Measurements from ENCODE around the gene CFAP57. TPM values are rescaled to one million over a fixed set of nuclear protein-coding genes. Genes with fewer than 3 reads are reported as not detected.

The CFAP57 gene
- total and polyA plus RNA-seq, 2 of the 13 experiments (the other 11 are each of a cell fraction or from before 2014, with no cell fraction given) = 0.01 TPM; not detected in 1

GRCh38 chr1:43134640-43135039, 37.5 kb upstream of the CFAP57 start:
- H3K27ac ChIP-seq (ENCODE audit: extremely low read length, insufficient read depth, low read length) = no peak overlapping the region
- FAIRE-seq (no peak), DNase-seq (ENCODE audit: low spot score) (no peak), ATAC-seq (no peak)
- in situ Hi-C loops (cut with HindIII; ENCODE audit: extremely low pct_ligation_motif_present, low pct_unique_long_range_greater_than_20kb) = no loop called here
- intact Hi-C loops (cut with micrococcal nuclease; ENCODE audit: unreplicated experiment) = no loop called here
- H3K9ac ChIP-seq (ENCODE audit: insufficient read depth, low read depth, low read length) = no peak overlapping the region
- no peak overlapping the region for H3K4me3 ChIP-seq (replicated peaks in 1 of 3; ENCODE audit: insufficient read depth in 1 of 3, low read depth in 2 of 3, low read length in 3 of 3)
- H3K9me3 ChIP-seq (ENCODE audit: low read length) = peaks cover 19% of the 10 kb centered on the region; the same call in 1 of the 2 replicates
- no peaks in the 10 kb centered on the region for H3K79me2 ChIP-seq (ENCODE audit: insufficient read depth, low read length)
- BruUV-seq (replicated peaks) = no TSS peak
- H4K20me1 ChIP-seq (ENCODE audit: insufficient read depth, low read length) = no peaks in the 10 kb centered on the region; the same call in 1 of the 2 replicates
- H3K4me1 ChIP-seq (ENCODE audit: insufficient read depth, low read length) = peaks cover 16% of the 10 kb centered on the region
- H3K36me3 ChIP-seq (replicated peaks in 1 of 2; ENCODE audit: control insufficient read depth in 1 of 2, insufficient read depth in 2 of 2, low read length in 2 of 2) = no peaks in the 10 kb centered on the region
- H3K4me2 ChIP-seq (ENCODE audit: low read depth, low read length) = no peak overlapping the region
- TF ChIP-seq ZNF614 (CRISPR knock-in tag; IDR thresholded peaks at IDR 0.05; ENCODE audit: borderline replicate concordance) (peak; percentile 99), XRCC5 (optimal IDR thresholded peaks at IDR 0.05; ENCODE audit: low read length) (no peak), TSC22D2 (CRISPR knock-in tag; IDR thresholded peaks at IDR 0.05; ENCODE audit: borderline replicate concordance) (no peak), MYPOP (CRISPR knock-in tag; IDR thresholded peaks at IDR 0.05) (no peak)
- H3K27me3 ChIP-seq (ENCODE audit: control insufficient read depth in 1 of 2, insufficient read depth in 2 of 2, low read length in 2 of 2) = no peaks in the 10 kb centered on the region
- H2AFZ ChIP-seq (ENCODE audit: low read length) = no peak overlapping the region
- POLR2A ChIA-PET = no interaction called here
- CTCF ChIA-PET (ENCODE audit: low intra/inter-chr PET ratio, low total read pairs) = no interaction called here

DNA sequence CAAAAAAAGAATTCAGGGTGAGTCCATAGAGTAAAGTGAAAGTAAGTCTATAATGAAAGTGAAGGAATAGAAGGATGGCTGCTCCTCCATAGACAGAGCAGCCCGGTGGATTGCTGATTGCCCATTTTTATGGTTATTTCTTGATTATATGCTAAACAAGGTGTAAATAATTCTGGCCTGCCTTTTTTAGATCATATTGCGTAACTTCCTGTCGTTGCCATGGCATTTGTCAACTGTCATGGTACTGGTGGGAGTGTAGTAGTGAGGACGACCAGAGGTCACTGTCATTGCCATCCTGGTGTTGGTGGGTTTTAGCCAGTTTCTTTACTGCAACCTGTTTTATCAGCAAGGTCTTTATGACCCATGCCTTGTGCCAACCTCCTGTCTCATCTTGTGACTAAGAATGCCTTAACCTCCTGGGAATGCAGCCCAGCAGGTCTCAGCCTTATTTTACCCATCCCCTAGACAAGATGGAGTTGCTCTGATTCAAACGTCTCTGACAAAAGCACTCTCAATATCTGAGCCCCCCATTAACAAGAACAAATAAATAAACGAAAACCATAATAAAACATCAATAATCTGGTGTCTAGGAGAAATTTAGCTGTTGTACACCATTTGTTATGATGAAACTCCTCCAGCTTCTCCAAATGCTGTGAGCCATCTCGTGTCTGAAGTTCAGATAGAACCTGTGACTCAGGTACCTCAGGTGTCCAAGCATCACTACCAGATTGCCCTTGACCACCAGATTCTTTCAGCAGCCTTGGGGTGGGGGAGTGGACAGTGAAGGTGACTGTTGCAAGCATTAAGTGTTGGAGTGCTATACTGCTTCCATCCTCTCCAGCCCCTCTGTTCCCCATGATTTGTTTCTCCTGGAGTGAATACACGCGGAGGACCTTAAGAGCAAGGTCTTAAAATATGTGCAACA, 36.0 kb upstream of the CFAP57 start:
- no peak overlapping the region for H3K4me3 ChIP-seq (replicated peaks in 1 of 3; ENCODE audit: insufficient read depth in 1 of 3, low read depth in 2 of 3, low read length in 3 of 3)
- ChIA-PET CTCF (ENCODE audit: low intra/inter-chr PET ratio, low total read pairs) (no interaction called here), POLR2A (no interaction called here)
- no peaks in the 10 kb centered on the region for H3K27me3 ChIP-seq (ENCODE audit: control insufficient read depth in 1 of 2, insufficient read depth in 2 of 2, low read length in 2 of 2)
- H3K4me1 ChIP-seq (ENCODE audit: insufficient read depth, low read length) = peaks cover 16% of the 10 kb centered on the region
- no peaks in the 10 kb centered on the region; the same call in 1 of the 2 replicates for H4K20me1 ChIP-seq (ENCODE audit: insufficient read depth, low read length)
- FAIRE-seq (no peak), ATAC-seq (no peak), DNase-seq (ENCODE audit: low spot score) (no peak)
- no peak overlapping the region for H3K4me2 ChIP-seq (ENCODE audit: low read depth, low read length)
- H3K9ac ChIP-seq (ENCODE audit: insufficient read depth, low read depth, low read length) = no peak overlapping the region
- H2AFZ ChIP-seq (ENCODE audit: low read length) = no peak overlapping the region
- peaks cover 24% of the 10 kb centered on the region for H3K9me3 ChIP-seq (ENCODE audit: low read length)
- no peaks in the 10 kb centered on the region for H3K36me3 ChIP-seq (replicated peaks in 1 of 2; ENCODE audit: control insufficient read depth in 1 of 2, insufficient read depth in 2 of 2, low read length in 2 of 2)
- BruUV-seq (replicated peaks) = no TSS peak
- 83% methylated on average over 9 of the region's 9 CpGs for WGBS (ENCODE audit: low lambda C conversion rate)
- in situ Hi-C loops (cut with HindIII; ENCODE audit: extremely low pct_ligation_motif_present, low pct_unique_long_range_greater_than_20kb) (no loop called here), intact Hi-C loops (cut with micrococcal nuclease; ENCODE audit: unreplicated experiment) (no loop called here)
- TF ChIP-seq ZBTB39 (CRISPR knock-in tag; IDR thresholded peaks at IDR 0.05) (no peak), ZFY (CRISPR knock-in tag; IDR thresholded peaks at IDR 0.05) (no peak), GABPA (IDR thresholded peaks at IDR 0.05; ENCODE audit: low read depth, low read length) (no peak), GABPA (CRISPR knock-in tag; IDR thresholded peaks at IDR 0.05; ENCODE audit: low read depth) (0 out of 2 replicates have a peak, but pooled peaks have one; percentile 24), RFX1 (IDR thresholded peaks at IDR 0.05) (peak; percentile 49; the same call in 1 of the 2 replicates), RFX3 (CRISPR knock-in tag; IDR thresholded peaks at IDR 0.05) (peak; percentile 68), RARA (CRISPR knock-in tag; IDR thresholded peaks at IDR 0.05) (0 out of 2 replicates have a peak, but pooled peaks have one; percentile 15), CEBPB (IDR thresholded peaks at IDR 0.05; ENCODE audit: borderline replicate concordance, low read depth, low read length) (peak; percentile 92), CEBPG (CRISPR knock-in tag; IDR thresholded peaks at IDR 0.05) (peak; percentile 67)
- no peak overlapping the region for H3K27ac ChIP-seq (ENCODE audit: extremely low read length, insufficient read depth, low read length)
- H3K79me2 ChIP-seq (ENCODE audit: insufficient read depth, low read length) = no peaks in the 10 kb centered on the region
